ENCODE measurements around the gene MALSU1.

MALSU1 gene

GRCh38 chr7:23333671-23334246 is 34.6 kb downstream of the MALSU1 start:
- Histone ChIP-seq H3K27me3 (ENCODE audit: insufficient read depth, low read length, poor library complexity, severe bottlenecking) (no peaks in the 10 kb centered on the region), H3K9me2 (replicated peaks; ENCODE audit: low read depth, low read length) (no peaks in the 10 kb centered on the region), H4K20me1 (ENCODE audit: insufficient read depth, low read length, poor library complexity, severe bottlenecking) (no peaks in the 10 kb centered on the region), H3K4me1 (ENCODE audit: insufficient read depth, low read length, poor library complexity, severe bottlenecking) (no peaks in the 10 kb centered on the region), H3F3A (ENCODE audit: low read depth) (no peaks in the 10 kb centered on the region), H3K36me3 (ENCODE audit: insufficient read depth, low read length) (no peaks in the 10 kb centered on the region), H2AFZ (ENCODE audit: low read length) (no peak overlapping the region), H3K4me3 (ENCODE audit: low read length, poor library complexity, severe bottlenecking) (no peak overlapping the region), H3K79me2 (ENCODE audit: insufficient read depth, low read length) (no peaks in the 10 kb centered on the region), H3K9ac (ENCODE audit: low read depth, low read length, poor library complexity, severe bottlenecking) (no peak overlapping the region), H3K4me2 (ENCODE audit: low read depth, low read length, poor library complexity, severe bottlenecking) (no peak overlapping the region), H3K9me3 (ENCODE audit: insufficient read depth, low read depth, low read length) (no peaks in the 10 kb centered on the region)
- TF ChIP-seq EZH2phosphoT487 (IDR thresholded peaks at IDR 0.05; ENCODE audit: borderline replicate concordance): no peak
- TF ChIP-seq, protein P1, sequence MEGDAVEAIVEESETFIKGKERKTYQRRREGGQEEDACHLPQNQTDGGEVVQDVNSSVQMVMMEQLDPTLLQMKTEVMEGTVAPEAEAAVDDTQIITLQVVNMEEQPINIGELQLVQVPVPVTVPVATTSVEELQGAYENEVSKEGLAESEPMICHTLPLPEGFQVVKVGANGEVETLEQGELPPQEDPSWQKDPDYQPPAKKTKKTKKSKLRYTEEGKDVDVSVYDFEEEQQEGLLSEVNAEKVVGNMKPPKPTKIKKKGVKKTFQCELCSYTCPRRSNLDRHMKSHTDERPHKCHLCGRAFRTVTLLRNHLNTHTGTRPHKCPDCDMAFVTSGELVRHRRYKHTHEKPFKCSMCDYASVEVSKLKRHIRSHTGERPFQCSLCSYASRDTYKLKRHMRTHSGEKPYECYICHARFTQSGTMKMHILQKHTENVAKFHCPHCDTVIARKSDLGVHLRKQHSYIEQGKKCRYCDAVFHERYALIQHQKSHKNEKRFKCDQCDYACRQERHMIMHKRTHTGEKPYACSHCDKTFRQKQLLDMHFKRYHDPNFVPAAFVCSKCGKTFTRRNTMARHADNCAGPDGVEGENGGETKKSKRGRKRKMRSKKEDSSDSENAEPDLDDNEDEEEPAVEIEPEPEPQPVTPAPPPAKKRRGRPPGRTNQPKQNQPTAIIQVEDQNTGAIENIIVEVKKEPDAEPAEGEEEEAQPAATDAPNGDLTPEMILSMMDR (conservative IDR thresholded peaks at IDR 0.05; ENCODE audit: low read length): no peak

DNA sequence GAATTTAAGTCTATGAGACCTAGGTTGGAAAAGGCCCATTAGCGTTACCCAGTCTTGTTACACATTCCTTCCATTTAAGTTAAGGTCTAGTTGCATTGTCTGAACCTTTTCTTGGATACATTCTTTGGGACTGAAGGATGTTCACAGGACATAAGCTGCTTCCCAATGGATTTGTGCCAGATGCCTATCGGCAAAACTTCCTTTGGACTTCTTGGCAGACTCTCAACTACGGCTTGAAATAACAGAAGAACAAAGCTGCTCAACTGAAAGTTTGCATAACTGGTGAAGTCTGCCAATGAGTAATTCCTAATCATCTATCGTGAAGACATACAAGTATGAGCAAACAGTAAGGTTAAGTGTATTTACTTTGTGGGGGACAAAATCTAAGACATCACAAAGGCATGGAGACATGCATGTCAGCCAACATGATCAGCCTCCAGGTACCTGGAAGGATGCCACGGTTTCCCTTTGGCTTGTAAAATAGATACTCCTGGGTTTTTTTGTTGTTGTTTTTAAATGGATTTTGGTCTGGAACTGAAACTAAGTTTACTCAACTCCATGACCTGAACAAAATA is 35.4 kb downstream of the MALSU1 start:
- Histone ChIP-seq H3F3A (ENCODE audit: low read depth) (no peaks in the 10 kb centered on the region), H3K4me2 (ENCODE audit: low read depth, low read length, poor library complexity, severe bottlenecking) (no peak overlapping the region), H3K4me3 (ENCODE audit: low read length, poor library complexity, severe bottlenecking) (no peak overlapping the region), H4K20me1 (ENCODE audit: insufficient read depth, low read length, poor library complexity, severe bottlenecking) (no peaks in the 10 kb centered on the region), H3K9ac (ENCODE audit: low read depth, low read length, poor library complexity, severe bottlenecking) (no peak overlapping the region), H2AFZ (ENCODE audit: low read length) (no peak overlapping the region), H3K4me1 (ENCODE audit: insufficient read depth, low read length, poor library complexity, severe bottlenecking) (no peaks in the 10 kb centered on the region), H3K79me2 (ENCODE audit: insufficient read depth, low read length) (no peaks in the 10 kb centered on the region), H3K9me2 (replicated peaks; ENCODE audit: low read depth, low read length) (no peaks in the 10 kb centered on the region), H3K36me3 (ENCODE audit: insufficient read depth, low read length) (no peaks in the 10 kb centered on the region), H3K9me3 (ENCODE audit: insufficient read depth, low read depth, low read length) (no peaks in the 10 kb centered on the region), H3K27me3 (ENCODE audit: insufficient read depth, low read length, poor library complexity, severe bottlenecking) (no peaks in the 10 kb centered on the region)
- no peak for TF ChIP-seq EZH2phosphoT487 (IDR thresholded peaks at IDR 0.05; ENCODE audit: borderline replicate concordance)
- TF ChIP-seq, protein P1 (conservative IDR thresholded peaks at IDR 0.05; ENCODE audit: low read length): no peak

GRCh38 chr7:23335136-23335535 is 36.0 kb downstream of the MALSU1 start:
- no peaks in the 10 kb centered on the region for H3K27me3 ChIP-seq (ENCODE audit: insufficient read depth, low read length, poor library complexity, severe bottlenecking)
- H4K20me1 ChIP-seq (ENCODE audit: insufficient read depth, low read length, poor library complexity, severe bottlenecking): no peaks in the 10 kb centered on the region
- H3F3A ChIP-seq (ENCODE audit: low read depth): no peaks in the 10 kb centered on the region
- H2AFZ ChIP-seq (ENCODE audit: low read length): no peak overlapping the region
- H3K79me2 ChIP-seq (ENCODE audit: insufficient read depth, low read length): no peaks in the 10 kb centered on the region
- H3K36me3 ChIP-seq (ENCODE audit: insufficient read depth, low read length): no peaks in the 10 kb centered on the region
- H3K9ac ChIP-seq (ENCODE audit: low read depth, low read length, poor library complexity, severe bottlenecking): no peak overlapping the region
- H3K4me3 ChIP-seq (ENCODE audit: low read length, poor library complexity, severe bottlenecking): no peak overlapping the region
- H3K4me2 ChIP-seq (ENCODE audit: low read depth, low read length, poor library complexity, severe bottlenecking): no peak overlapping the region
- H3K9me3 ChIP-seq (ENCODE audit: insufficient read depth, low read depth, low read length): no peaks in the 10 kb centered on the region
- H3K4me1 ChIP-seq (ENCODE audit: insufficient read depth, low read length, poor library complexity, severe bottlenecking): no peaks in the 10 kb centered on the region
- TF ChIP-seq EZH2phosphoT487 (IDR thresholded peaks at IDR 0.05; ENCODE audit: borderline replicate concordance): no peak
- TF ChIP-seq, protein P1 (conservative IDR thresholded peaks at IDR 0.05; ENCODE audit: low read length): no peak
- no peaks in the 10 kb centered on the region for H3K9me2 ChIP-seq (replicated peaks; ENCODE audit: low read depth, low read length)

Data from Loucy (cell line).